H9 (cell line): Measurements from ENCODE around the gene OR51E1. TPM values are rescaled to one million over a fixed set of nuclear protein-coding genes. Genes with fewer than 3 reads are reported as not detected.

Experiments used
- DNase-seq: peaks from one replicate; pipeline ENCODE4 v3.0.0-alpha.2; 2017
- H2AFZ ChIP-seq: one replicate; pipeline ENCODE4 v1.6.1; 2013; ENCODE audit warnings: mild to moderate bottlenecking, low read length, control low read depth, moderate library complexity
- H2AK5ac ChIP-seq: 2 replicates; pipeline ENCODE4 v1.6.1; 2013; ENCODE audit warnings: low read length, control low read depth, mixed read lengths; ENCODE audit not compliant: insufficient read length
- H2BK120ac ChIP-seq: one replicate; pipeline ENCODE4 v1.6.1; 2013; ENCODE audit warnings: low read depth, mild to moderate bottlenecking, low read length, control low read depth, inconsistent platforms; ENCODE audit not compliant: poor library complexity, severe bottlenecking
- H2BK12ac ChIP-seq: 2 replicates; pipeline ENCODE4 v1.6.1; 2013; ENCODE audit warnings: low read length, control low read depth, mixed read lengths, low read depth; ENCODE audit not compliant: insufficient read length
- H2BK15ac ChIP-seq: 2 replicates; pipeline ENCODE4 v1.6.1; 2013; ENCODE audit warnings: low read depth, low read length, control low read depth
- H2BK20ac ChIP-seq: one replicate; pipeline ENCODE4 v1.6.1; 2013; ENCODE audit warnings: low read depth, mild to moderate bottlenecking, low read length, control low read depth, inconsistent platforms; ENCODE audit not compliant: poor library complexity, severe bottlenecking
- H2BK5ac ChIP-seq: 2 replicates; pipeline ENCODE4 v1.6.1; 2013; ENCODE audit warnings: low read length, control low read depth, mixed read lengths; ENCODE audit not compliant: insufficient read length
- H3K14ac ChIP-seq: 2 replicates; pipeline ENCODE4 v1.6.1; 2013; ENCODE audit warnings: low read length, control low read depth; ENCODE audit not compliant: insufficient read depth
- H3K18ac ChIP-seq: 2 replicates; pipeline ENCODE4 v1.6.1; 2013; ENCODE audit warnings: low read depth, mild to moderate bottlenecking, mixed read lengths, low read length, control low read depth; ENCODE audit not compliant: insufficient read length
- H3K23ac ChIP-seq: 2 replicates; pipeline ENCODE4 v1.6.1; 2013; ENCODE audit warnings: low read length, control low read depth, mixed read lengths, low read depth; ENCODE audit not compliant: insufficient read length
- H3K23me2 ChIP-seq: 2 replicates; pipeline ENCODE4 v1.6.1; 2013; ENCODE audit warnings: low read depth, mild to moderate bottlenecking, mixed read lengths, low read length, control low read depth; ENCODE audit not compliant: insufficient read length, poor library complexity, severe bottlenecking
- H3K27ac ChIP-seq: 2 replicates; pipeline ENCODE4 v1.5.1; 2013; ENCODE audit warnings: low read length, control low read depth, mixed read lengths, low read depth; ENCODE audit not compliant: insufficient read length
- H3K27me3 ChIP-seq: 2 replicates; pipeline ENCODE4 v1.6.1; 2013; ENCODE audit warnings: low read length, control low read depth, inconsistent platforms; ENCODE audit not compliant: insufficient read depth
- H3K4ac ChIP-seq: 2 replicates; pipeline ENCODE4 v1.6.1; 2013; ENCODE audit warnings: low read depth, mild to moderate bottlenecking, control low read depth, inconsistent platforms, low read length, moderate library complexity
- H3K4me1 ChIP-seq: 2 replicates; pipeline ENCODE4 v1.6.1; 2013; ENCODE audit warnings: low read length, control low read depth, inconsistent platforms; ENCODE audit not compliant: insufficient read depth
- H3K4me2 ChIP-seq: 2 replicates; pipeline ENCODE4 v1.6.1; 2013; ENCODE audit warnings: low read length, control low read depth, mixed read lengths; ENCODE audit not compliant: insufficient read length, insufficient read depth
- H3K56ac ChIP-seq: 2 replicates; pipeline ENCODE4 v1.6.1; 2013; ENCODE audit warnings: low read depth, mild to moderate bottlenecking, mixed read lengths, low read length, control low read depth; ENCODE audit not compliant: insufficient read length
- H3K79me1 ChIP-seq: 2 replicates; pipeline ENCODE4 v1.6.1; 2013; ENCODE audit warnings: low read depth, mild to moderate bottlenecking, moderate library complexity, low read length, control low read depth, inconsistent platforms; ENCODE audit not compliant: insufficient read depth, poor library complexity, severe bottlenecking
- H3K79me2 ChIP-seq: 2 replicates; pipeline ENCODE4 v1.6.1; 2013; ENCODE audit warnings: low read length, control low read depth, inconsistent platforms; ENCODE audit not compliant: insufficient read depth
- H3K9ac ChIP-seq: 2 replicates; pipeline ENCODE4 v1.6.1; 2013; ENCODE audit warnings: low read length, control low read depth, mixed read lengths; ENCODE audit not compliant: insufficient read length; ENCODE audit errors: extremely low read depth
- H3K9me3 ChIP-seq: one replicate; pipeline ENCODE4 v1.6.1; 2013; ENCODE audit warnings: low read depth, low read length, inconsistent platforms; ENCODE audit not compliant: control insufficient read depth
- H3T11ph ChIP-seq: one replicate; pipeline ENCODE4 v1.6.1; 2013; ENCODE audit warnings: mild to moderate bottlenecking, low read length, control low read depth, inconsistent platforms
- H4K20me1 ChIP-seq: one replicate; pipeline ENCODE4 v1.6.1; 2013; ENCODE audit not compliant: control insufficient read depth, insufficient read length, insufficient read depth
- H4K5ac ChIP-seq: 2 replicates; pipeline ENCODE4 v1.6.1; 2013; ENCODE audit warnings: low read depth, mild to moderate bottlenecking, mixed read lengths, low read length, control low read depth; ENCODE audit not compliant: insufficient read length
- H4K8ac ChIP-seq: replicated peaks from 2 replicates; pipeline ENCODE4 v1.6.1; 2013; ENCODE audit warnings: low read length, control low read depth, mixed read lengths, low read depth; ENCODE audit not compliant: insufficient read length
- H4K91ac ChIP-seq: 2 replicates; pipeline ENCODE4 v1.6.1; 2013; ENCODE audit warnings: low read depth, mild to moderate bottlenecking, moderate library complexity, mixed read lengths, low read length, control low read depth; ENCODE audit not compliant: insufficient read length
- H3K27ac Mint-ChIP-seq, 3 experiments: 2 replicates in 2 of 3; 3 replicates in 1 of 3; pipeline ENCODE4 v1.8.0; 2020 to 2021; ENCODE audit warnings: mixed read lengths in 3 of 3, mild to moderate bottlenecking in 1 of 3, moderate library complexity in 1 of 3
- H3K27me3 Mint-ChIP-seq: 2 replicates; pipeline ENCODE4 v1.8.0; 2021; ENCODE audit warnings: low read depth, mild to moderate bottlenecking, moderate library complexity, mixed read lengths
- H3K36me3 Mint-ChIP-seq, 3 experiments: 2 replicates in 2 of 3; 3 replicates in 1 of 3; pipeline ENCODE4 v1.8.0; 2020 to 2021; ENCODE audit warnings: low read depth in 3 of 3, mixed read lengths in 3 of 3; ENCODE audit not compliant: insufficient read depth in 1 of 3
- H3K4me1 Mint-ChIP-seq, 2 experiments: 2 replicates each; pipeline ENCODE4 v1.8.0; 2020; ENCODE audit warnings: mixed read lengths in 2 of 2
- H3K4me3 Mint-ChIP-seq, 2 experiments: 2 replicates in 1 of 2; 3 replicates in 1 of 2; pipeline ENCODE4 v1.8.0; 2020 to 2021; ENCODE audit warnings: mild to moderate bottlenecking in 2 of 2, mixed read lengths in 2 of 2, moderate library complexity in 1 of 2
- H3K9me3 Mint-ChIP-seq, 2 experiments: 2 replicates in 1 of 2; 3 replicates in 1 of 2; pipeline ENCODE4 v1.8.0; 2020; ENCODE audit warnings: mild to moderate bottlenecking in 2 of 2, mixed read lengths in 2 of 2, moderate library complexity in 1 of 2
- CTCF ChIP-seq: fragments of 200-600 bp; sonication (generic); conservative IDR thresholded peaks from 3 replicates; pipeline ENCODE4 v1.8.0; 2021; ENCODE audit warnings: antibody characterized with exemption, mild to moderate bottlenecking
- WGBS: extraction: QIAGEN DNeasy Blood & Tissue Kit; methylation state at CpG from one replicate; pipeline ENCODE4 v1.1.7; 2013; ENCODE audit warnings: missing lambda C conversion rate, low lambda C conversion rate, mixed read lengths; ENCODE audit not compliant: insufficient read length; ENCODE audit errors: extremely low coverage; 5-methylcytosine and 5-hydroxymethylcytosine counted together
- total RNA-seq: library from RNA; stranded (reverse); gene quantifications from 2 replicates; pipeline ENCODE4 v1.2.1, GENCODE V29; 2021

OR51E1 gene
- total RNA-seq, 1 experiment from 2014 or later: not detected

GRCh38 chr11:4619514-4619913 lies 24.3 kb upstream of the OR51E1 start:
- Mint-ChIP-seq H3K27me3 (peaks cover 3% of the 10 kb centered on the region), H3K9me3 (peaks cover 3% of the 10 kb centered on the region in 2 experiments), H3K36me3 (0 out of 7 replicates have a peak, but pooled peaks cover 0 to 3% (median 0%) of the 10 kb centered on the region in 3 experiments), H3K4me1 (no peaks in the 10 kb centered on the region), H3K4me3 (no peak overlapping the region), H3K27ac (no peak overlapping the region; a peak in 1 of 7 replicates)
- Histone ChIP-seq H2BK120ac (no peak overlapping the region), H2AK5ac (no peak overlapping the region), H4K20me1 (no peaks in the 10 kb centered on the region), H3K4me2 (no peak overlapping the region), H3K27ac (no peak overlapping the region), H3K56ac (no peak overlapping the region), H2BK20ac (no peak overlapping the region), H2AFZ (no peak overlapping the region), H3K9ac (no peak overlapping the region), H2BK5ac (no peak overlapping the region), H2BK12ac (no peak overlapping the region), H3K18ac (no peak overlapping the region), H4K91ac (no peak overlapping the region), H3T11ph (no peak overlapping the region), H3K9me3 (no peaks in the 10 kb centered on the region), H3K14ac (no peak overlapping the region), H3K79me1 (no peaks in the 10 kb centered on the region), H4K5ac (no peak overlapping the region), H3K23ac (no peak overlapping the region), H3K4ac (no peak overlapping the region), H4K8ac (no peak overlapping the region), H2BK15ac (no peak overlapping the region), H3K4me1 (no peaks in the 10 kb centered on the region), H3K79me2 (no peaks in the 10 kb centered on the region), H3K23me2 (no peaks in the 10 kb centered on the region), H3K27me3 (no peaks in the 10 kb centered on the region)
- WGBS: no CpG with 5 or more reads among the region's 9 CpGs
- DNase-seq: no peak
- TF ChIP-seq CTCF: no peak
